ENCODE results near the gene FKBP15. TPM values are rescaled to one million over a fixed set of nuclear protein-coding genes. Genes with fewer than 3 reads are reported as not detected.

Gene FKBP15
- total and polyA plus RNA-seq, 2 of the 13 experiments (the other 11 are each of a cell fraction or from before 2014, with no cell fraction given) = 12.3 to 18.6 TPM

DNA sequence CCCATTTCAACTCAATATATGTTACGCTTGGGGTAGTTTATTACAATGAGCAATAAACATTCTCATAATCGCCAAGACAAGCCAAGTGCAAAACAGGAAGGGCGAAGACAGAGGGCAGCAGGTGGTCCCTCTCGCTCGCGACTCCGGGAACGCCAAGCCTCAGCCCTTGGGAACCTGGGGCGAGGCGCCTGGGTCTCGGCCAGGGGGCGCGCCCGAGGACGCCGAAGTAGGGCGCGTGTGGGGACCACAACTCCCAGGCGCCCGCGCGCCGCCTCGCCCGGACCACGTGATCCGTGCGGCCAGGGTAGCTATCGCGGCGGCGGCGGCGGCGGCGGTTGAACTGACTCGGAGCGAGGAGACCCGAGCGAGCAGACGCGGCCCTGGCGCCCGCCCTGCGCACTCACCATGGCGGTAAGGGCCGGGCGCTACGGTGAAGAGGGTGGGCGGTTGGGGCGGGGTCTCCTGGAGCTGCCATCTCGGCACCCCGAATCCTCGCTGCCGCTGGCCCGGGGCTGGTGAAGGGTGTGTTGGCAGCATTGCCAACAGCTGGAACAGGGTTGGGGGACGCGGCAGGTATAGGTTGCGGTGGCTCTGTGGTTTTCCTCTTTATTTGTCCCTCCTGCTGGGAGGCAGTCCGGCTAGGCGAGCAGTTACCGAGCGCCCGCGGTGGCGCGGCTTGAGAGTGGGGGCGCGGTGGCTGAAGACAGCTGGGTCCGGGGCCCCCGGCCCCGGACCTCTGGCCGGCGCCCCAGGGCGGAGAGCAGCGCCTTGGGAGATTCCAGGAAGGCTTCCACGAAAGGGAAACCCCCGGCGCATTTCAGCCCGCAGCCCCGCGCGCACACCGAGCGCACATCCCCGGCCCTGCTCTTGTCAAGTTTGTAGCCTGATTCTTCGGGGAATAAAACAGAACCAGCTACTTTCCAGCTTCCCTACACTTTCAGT is 70.1 kb downstream of the FKBP15 start, which contains the start of gene SLC31A2 (continued):
- TF ChIP-seq, protein P1, sequence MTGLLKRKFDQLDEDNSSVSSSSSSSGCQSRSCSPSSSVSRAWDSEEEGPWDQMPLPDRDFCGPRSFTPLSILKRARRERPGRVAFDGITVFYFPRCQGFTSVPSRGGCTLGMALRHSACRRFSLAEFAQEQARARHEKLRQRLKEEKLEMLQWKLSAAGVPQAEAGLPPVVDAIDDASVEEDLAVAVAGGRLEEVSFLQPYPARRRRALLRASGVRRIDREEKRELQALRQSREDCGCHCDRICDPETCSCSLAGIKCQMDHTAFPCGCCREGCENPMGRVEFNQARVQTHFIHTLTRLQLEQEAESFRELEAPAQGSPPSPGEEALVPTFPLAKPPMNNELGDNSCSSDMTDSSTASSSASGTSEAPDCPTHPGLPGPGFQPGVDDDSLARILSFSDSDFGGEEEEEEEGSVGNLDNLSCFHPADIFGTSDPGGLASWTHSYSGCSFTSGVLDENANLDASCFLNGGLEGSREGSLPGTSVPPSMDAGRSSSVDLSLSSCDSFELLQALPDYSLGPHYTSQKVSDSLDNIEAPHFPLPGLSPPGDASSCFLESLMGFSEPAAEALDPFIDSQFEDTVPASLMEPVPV (CRISPR knock-in tag; IDR thresholded peaks at IDR 0.05) = no peak; the same call in 1 of the 2 replicates
- TF ChIP-seq ZMYM4 (CRISPR knock-in tag; IDR thresholded peaks at IDR 0.05) (peak; percentile 68; the same call in 1 of the 2 replicates), ZBTB7B (CRISPR knock-in tag; IDR thresholded peaks at IDR 0.05) (peak; percentile 65; the same call in 1 of the 2 replicates), ZNF749 (CRISPR knock-in tag; IDR thresholded peaks at IDR 0.05; ENCODE audit: borderline replicate concordance) (no peak), ZBTB42 (CRISPR knock-in tag; IDR thresholded peaks at IDR 0.05) (0 out of 2 replicates have a peak, but pooled peaks have one; percentile 53), ETV6 (CRISPR knock-in tag; conservative IDR thresholded peaks at IDR 0.05) (no peak; the same call in 1 of the 2 replicates), TEAD2 (CRISPR knock-in tag; IDR thresholded peaks at IDR 0.05) (no peak), ZNF737 (CRISPR knock-in tag; IDR thresholded peaks at IDR 0.05; ENCODE audit: borderline replicate concordance) (no peak), TEAD3 (CRISPR knock-in tag; optimal IDR thresholded peaks at IDR 0.05; ENCODE audit: borderline replicate concordance) (peak; percentile 35), NCOA5 (CRISPR knock-in tag; IDR thresholded peaks at IDR 0.05) (no peak), KLF9 (CRISPR knock-in tag; IDR thresholded peaks at IDR 0.05; ENCODE audit: low read depth) (no peak)
- TF ChIP-seq, protein P2, sequence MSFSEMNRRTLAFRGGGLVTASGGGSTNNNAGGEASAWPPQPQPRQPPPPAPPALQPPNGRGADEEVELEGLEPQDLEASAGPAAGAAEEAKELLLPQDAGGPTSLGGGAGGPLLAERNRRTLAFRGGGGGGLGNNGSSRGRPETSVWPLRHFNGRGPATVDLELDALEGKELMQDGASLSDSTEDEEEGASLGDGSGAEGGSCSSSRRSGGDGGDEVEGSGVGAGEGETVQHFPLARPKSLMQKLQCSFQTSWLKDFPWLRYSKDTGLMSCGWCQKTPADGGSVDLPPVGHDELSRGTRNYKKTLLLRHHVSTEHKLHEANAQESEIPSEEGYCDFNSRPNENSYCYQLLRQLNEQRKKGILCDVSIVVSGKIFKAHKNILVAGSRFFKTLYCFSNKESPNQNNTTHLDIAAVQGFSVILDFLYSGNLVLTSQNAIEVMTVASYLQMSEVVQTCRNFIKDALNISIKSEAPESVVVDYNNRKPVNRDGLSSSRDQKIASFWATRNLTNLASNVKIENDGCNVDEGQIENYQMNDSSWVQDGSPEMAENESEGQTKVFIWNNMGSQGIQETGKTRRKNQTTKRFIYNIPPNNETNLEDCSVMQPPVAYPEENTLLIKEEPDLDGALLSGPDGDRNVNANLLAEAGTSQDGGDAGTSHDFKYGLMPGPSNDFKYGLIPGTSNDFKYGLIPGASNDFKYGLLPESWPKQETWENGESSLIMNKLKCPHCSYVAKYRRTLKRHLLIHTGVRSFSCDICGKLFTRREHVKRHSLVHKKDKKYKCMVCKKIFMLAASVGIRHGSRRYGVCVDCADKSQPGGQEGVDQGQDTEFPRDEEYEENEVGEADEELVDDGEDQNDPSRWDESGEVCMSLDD (CRISPR knock-in tag; IDR thresholded peaks at IDR 0.05; ENCODE audit: borderline replicate concordance) = peak; percentile 45; the same call in 1 of the 2 replicates
- TF ChIP-seq, protein P3, sequence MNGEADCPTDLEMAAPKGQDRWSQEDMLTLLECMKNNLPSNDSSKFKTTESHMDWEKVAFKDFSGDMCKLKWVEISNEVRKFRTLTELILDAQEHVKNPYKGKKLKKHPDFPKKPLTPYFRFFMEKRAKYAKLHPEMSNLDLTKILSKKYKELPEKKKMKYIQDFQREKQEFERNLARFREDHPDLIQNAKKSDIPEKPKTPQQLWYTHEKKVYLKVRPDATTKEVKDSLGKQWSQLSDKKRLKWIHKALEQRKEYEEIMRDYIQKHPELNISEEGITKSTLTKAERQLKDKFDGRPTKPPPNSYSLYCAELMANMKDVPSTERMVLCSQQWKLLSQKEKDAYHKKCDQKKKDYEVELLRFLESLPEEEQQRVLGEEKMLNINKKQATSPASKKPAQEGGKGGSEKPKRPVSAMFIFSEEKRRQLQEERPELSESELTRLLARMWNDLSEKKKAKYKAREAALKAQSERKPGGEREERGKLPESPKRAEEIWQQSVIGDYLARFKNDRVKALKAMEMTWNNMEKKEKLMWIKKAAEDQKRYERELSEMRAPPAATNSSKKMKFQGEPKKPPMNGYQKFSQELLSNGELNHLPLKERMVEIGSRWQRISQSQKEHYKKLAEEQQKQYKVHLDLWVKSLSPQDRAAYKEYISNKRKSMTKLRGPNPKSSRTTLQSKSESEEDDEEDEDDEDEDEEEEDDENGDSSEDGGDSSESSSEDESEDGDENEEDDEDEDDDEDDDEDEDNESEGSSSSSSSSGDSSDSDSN (CRISPR knock-in tag; IDR thresholded peaks at IDR 0.05) = peak; percentile 80
- TF ChIP-seq, protein P4, sequence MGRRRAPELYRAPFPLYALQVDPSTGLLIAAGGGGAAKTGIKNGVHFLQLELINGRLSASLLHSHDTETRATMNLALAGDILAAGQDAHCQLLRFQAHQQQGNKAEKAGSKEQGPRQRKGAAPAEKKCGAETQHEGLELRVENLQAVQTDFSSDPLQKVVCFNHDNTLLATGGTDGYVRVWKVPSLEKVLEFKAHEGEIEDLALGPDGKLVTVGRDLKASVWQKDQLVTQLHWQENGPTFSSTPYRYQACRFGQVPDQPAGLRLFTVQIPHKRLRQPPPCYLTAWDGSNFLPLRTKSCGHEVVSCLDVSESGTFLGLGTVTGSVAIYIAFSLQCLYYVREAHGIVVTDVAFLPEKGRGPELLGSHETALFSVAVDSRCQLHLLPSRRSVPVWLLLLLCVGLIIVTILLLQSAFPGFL (CRISPR knock-in tag; IDR thresholded peaks at IDR 0.05) = no peak
- TF ChIP-seq, protein P5, sequence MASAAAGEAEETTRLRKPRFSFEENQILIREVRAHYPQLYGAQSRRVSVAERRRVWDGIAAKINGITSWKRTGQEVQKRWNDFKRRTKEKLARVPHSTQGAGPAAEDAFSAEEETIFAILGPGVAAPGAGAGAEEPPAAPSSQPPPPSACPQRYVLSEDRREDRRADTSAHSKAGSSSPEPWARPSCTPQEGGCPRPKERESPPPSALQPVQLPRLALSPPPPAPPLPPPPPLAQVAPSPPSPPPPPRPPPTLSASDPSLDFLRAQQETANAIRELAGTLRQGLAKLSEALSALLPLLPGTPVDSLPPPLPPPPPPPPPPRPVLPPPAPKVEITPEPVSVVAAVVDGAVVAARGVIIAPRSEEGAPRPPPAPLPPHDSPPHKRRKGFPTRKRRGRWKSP (CRISPR knock-in tag; IDR thresholded peaks at IDR 0.05) = peak; percentile 70
- TF ChIP-seq, protein P6, sequence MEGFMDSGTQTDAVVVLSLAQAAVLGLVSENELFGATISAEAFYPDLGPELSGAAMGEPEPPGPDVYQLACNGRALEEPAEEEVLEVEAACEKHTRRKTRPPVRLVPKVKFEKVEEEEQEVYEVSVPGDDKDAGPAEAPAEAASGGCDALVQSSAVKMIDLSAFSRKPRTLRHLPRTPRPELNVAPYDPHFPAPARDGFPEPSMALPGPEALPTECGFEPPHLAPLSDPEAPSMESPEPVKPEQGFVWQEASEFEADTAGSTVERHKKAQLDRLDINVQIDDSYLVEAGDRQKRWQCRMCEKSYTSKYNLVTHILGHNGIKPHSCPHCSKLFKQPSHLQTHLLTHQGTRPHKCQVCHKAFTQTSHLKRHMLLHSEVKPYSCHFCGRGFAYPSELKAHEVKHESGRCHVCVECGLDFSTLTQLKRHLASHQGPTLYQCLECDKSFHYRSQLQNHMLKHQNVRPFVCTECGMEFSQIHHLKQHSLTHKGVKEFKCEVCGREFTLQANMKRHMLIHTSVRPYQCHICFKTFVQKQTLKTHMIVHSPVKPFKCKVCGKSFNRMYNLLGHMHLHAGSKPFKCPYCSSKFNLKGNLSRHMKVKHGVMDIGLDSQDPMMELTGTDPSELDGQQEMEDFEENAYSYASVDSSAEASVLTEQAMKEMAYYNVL (CRISPR knock-in tag; IDR thresholded peaks at IDR 0.05; ENCODE audit: borderline replicate concordance) = 0 out of 2 replicates have a peak, but pooled peaks have one; percentile 25

Measured in HepG2 (cell line).